ENCODE data around the gene KCTD17.
"Not testable (repeated sequence)": the region's sequence is repeated elsewhere in the genome, so short reads cannot be mapped to it uniquely, and the experiment has no call there.

Gene KCTD17

GRCh38 chr22:37060801-37061610, 9.5 kb downstream of the KCTD17 start:
- peak; percentile 53 for DNase-seq (ENCODE audit: low read depth)

DNA sequence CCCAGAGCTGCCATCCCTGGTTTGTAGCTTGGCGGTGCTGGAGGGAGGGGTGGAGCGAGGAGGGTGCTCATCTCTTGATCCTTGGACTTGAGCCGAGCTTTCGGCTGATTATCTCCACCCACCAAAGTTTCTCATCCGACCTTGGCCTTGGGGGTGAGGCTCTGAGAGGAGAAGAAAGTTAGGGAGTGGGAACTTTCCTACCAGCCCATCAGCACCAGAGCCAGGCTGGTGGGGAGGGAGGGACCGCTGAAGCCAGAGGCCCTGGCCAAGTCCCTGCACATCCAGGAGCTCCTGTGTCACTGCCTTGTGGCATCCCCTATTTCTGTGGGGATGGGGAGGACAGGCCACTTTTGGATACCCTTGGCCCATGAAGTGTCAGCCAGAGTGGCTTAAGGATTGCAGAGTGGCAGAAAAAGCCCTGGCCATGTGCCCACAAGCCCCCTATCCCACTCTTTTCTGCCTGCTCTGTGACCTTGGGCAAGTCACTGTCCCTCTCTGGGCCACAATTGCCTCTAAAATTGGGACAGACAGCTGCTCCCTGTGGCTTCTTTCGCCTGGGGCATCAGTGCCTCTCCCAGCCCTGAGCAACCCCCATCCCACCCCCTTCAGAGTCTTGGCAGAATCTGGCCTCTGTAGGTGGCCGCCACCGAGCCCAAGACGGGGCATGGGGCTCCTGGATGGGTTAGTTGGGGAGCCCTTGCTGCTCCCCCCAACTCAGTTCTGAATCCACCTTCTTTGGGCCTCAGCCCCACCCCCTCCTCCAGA, 10.3 kb downstream of the KCTD17 start:
- DNase-seq (ENCODE audit: low read depth): no peak

GRCh38 chr22:37062376-37062675, 10.8 kb downstream of the KCTD17 start:
- no peak for DNase-seq (ENCODE audit: low read depth)

GRCh38 chr22:37062702-37063381, 11.3 kb downstream of the KCTD17 start:
- DNase-seq (ENCODE audit: low read depth): no peak

DNA sequence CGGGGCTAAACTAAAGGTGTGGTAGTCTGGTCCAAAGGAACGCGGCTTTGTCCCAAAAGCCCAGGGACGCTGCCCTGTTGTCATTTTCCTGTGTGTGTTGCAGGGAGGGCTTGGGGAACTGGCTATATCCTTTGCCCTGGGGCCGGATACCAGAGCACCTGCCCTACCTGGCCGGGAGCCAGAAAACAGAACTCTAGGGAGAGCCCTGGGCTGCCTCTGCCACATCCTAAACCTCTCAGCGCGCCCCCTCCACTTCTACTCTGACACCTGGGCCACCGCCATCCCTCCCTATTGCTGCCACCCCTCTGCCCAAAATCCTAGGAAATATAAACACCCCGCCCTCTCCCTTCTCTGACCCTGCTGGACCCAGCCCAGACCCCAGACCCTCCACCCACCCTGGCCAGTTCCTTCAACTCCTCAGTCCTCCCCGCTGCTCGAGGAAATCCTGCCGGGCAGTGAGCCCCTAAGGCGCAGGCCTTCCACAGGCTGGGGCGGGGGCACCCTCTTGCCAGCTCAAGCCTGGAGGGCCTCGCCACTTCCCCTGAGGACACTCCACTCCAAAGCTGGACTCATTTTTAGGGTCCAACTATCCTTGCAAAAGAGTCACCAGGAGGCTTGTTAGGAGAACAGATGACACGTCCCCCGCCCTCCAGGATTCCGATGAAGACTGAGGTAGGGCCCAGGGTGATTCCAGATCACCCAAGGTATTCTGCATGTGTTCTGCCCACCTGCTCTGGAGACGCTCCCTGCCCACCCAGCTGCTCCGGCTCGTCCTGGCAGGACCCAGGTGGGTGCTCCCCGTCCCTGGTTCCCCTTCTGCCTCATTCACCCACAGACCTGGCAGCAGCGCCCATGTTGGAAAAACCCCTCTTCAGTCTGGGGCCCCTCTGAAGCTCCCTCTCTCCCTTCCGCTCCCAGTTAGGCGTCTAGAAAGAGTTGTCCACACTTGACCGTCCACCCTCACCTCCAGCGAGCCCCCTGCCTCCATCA, 12.2 kb downstream of the KCTD17 start:
- no peak for DNase-seq (ENCODE audit: low read depth)

GRCh38 chr22:37064553-37064952, 13.0 kb downstream of the KCTD17 start:
- no peak for DNase-seq (ENCODE audit: low read depth)

- DNase-seq (ENCODE audit: low read depth): no peak
Observed at GRCh38 chr22:37065180-37065579, 13.6 kb downstream of the KCTD17 start.

GRCh38 chr22:37065961-37066360, 14.4 kb downstream of the KCTD17 start:
- DNase-seq (ENCODE audit: low read depth): no peak

- DNase-seq (ENCODE audit: low read depth): no peak
Observed at GRCh38 chr22:37067428-37067827, 15.9 kb downstream of the KCTD17 start.

DNA sequence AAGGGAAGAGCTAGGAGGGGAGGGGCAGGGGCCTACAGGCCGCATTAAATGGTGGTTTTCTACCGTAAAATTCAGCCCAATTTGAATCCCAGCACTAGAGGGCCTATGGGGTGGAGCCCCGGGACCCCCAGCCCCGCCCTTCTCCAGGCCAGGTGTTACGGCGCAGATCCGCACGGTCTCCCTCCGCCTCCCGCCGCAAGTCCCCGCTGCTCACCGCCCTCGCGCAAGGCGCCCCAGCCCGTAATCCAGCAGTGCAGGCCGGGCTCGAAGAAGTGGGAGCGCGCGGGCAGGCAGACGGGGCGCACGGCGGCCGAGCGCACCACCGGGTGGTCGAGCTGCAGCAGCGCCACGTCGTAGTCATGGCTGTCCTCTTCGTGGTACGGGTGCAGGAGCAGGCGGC, 17.3 kb downstream of the KCTD17 start:
- DNase-seq (ENCODE audit: low read depth): no peak

DNA sequence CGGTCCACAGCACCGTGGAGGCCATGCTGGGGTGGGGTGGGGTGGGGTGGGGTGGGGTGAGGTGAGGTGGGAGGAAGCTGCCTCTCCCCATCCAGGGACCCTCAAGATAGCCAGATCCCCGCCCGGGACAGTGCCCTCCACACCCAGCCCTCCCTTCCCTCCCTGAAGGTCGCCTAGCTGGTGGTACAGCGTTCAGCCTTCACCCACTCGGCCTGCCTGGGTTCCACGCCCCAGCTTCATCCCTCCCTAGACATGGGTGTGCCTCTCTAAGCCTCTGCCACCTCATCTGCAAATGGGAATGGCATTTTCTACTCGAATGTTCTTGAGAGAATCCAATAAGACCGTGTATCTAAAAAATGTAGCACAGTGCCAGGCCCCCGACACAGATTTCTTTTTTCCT, 17.8 kb downstream of the KCTD17 start:
- DNase-seq (ENCODE audit: low read depth): no peak

DNA sequence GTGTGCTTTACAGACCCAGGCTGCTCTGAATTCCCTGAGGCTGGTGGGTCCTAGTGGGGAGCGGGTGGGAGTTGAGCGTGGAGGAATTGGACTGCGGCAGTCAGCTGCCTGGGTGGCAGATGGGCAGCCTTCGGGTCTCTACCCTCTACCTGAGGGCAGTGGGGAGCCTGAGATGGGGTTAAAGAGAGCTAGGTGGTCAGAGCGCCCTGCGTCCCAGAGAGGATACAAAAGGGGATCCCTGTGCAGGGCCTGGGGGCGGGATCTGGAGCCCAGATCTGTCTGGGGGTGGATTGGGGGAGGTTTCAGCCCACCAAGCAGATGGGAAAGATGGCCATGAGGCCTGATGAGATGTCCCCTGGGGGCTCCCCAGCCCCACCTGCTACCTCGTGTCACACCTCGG, 18.2 kb downstream of the KCTD17 start:
- DNase-seq (ENCODE audit: low read depth): no peak

DNA sequence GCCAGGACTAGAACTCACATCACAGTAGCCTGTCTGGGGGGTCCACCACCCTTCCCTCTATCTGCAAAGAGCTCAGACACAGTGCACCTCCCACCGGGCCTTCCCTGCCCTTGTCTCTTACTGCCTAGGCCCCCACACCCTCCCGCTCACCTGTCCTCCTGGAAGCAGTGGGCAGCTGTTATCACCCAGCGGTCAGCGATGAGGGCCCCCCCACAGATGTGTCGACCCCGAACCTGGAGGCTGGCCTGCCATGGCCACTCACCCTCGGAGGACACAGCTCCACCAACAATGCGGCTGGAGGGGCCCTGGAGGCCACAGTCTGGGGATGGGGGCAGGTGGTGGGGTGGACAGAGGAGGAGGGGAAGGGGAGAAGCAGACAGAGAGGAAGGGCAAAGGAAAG, 18.8 kb downstream of the KCTD17 start:
- DNase-seq (ENCODE audit: low read depth): no peak

DNA sequence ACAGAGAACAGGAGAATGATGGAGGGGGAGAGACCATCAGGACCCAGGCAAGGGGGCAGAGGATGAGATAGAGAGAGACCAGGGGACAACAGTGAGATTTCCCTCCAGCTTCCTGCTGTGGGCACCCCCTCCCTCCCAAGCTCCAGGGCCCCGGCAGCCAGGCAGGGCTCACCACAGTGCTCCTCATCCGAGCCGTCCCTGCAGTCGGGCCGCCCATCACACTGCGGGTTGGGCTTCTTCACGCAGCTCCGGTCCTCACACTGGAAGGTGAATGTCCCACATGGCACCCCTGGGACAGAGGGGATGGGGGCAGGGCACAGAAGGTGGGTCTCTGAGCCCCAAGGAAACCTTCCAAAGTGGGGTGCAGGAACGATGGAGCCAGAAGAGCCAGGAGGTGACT, 19.2 kb downstream of the KCTD17 start:
- no peak for DNase-seq (ENCODE audit: low read depth)

- not testable (repeated sequence) for DNase-seq (ENCODE audit: low read depth)
Observed at GRCh38 chr22:37071850-37072592, 20.5 kb downstream of the KCTD17 start.

GRCh38 chr22:37072673-37073072, 21.1 kb downstream of the KCTD17 start:
- DNase-seq (ENCODE audit: low read depth): no peak

GRCh38 chr22:37074537-37074936, 23.0 kb downstream of the KCTD17 start:
- no peak for DNase-seq (ENCODE audit: low read depth)

DNA sequence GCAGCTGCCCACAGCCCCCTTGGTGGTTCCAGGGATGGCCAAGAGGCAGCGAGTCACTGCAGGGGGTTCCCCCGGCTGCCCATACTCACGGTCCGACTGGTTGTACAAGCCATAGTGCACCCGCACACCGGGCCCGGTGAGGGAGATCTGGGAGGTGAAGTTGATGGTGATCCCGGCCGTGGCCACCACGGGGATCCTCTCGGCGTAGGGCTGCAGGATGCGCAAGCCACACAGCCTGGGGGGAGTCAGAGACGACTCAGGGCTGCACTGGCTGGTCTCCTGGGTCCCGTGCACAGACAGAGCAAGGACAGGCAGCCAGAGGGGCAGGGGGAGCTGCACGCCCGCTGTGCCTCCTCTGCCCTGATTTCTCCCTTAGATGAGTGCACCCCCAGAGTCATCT, 23.5 kb downstream of the KCTD17 start:
- no peak for DNase-seq (ENCODE audit: low read depth)

GRCh38 chr22:37075822-37076433, 24.4 kb downstream of the KCTD17 start:
- DNase-seq (ENCODE audit: low read depth): no peak

DNA sequence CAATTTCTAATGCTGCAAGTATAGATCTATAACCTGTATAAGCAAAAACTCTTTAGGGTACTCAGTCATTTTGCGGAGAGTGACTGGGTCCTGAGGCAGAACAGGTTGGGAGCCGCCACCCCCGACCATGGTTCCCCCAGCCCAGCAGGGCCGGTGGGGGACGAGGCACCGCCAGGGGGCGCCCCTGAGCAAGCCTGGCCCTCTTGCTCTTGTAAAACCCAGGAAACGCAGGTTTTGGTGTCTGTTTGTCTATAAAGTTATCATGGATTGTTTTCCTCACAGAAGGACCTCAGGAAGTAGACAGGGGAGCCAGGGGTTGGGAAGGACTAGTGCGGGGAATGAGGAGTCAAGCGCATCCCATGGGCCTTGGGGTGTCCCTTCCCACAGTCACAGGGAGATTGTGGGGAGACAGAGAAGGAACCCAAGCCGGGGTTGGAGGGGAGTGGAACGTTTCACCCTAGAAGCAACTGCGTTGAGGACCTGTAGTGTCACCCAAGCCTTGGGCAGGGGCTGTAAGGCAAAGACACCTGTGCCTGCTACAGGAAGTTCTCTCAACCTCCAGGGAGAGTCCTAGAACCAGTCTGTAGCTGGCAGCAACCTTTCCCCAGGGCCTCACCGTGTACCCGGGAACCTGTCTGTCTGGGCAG, 26.4 kb downstream of the KCTD17 start:
- peak; percentile 81 for DNase-seq (ENCODE audit: low read depth)

Data from activated T-cell treated with anti-CD3 and anti-CD28 coated beads for 24 hours (primary cell).